HEK293 (cell line): Measurements from ENCODE around the gene VEGFB.

Experiments used
- CTCF ChIA-PET: fragments of 350-600 bp; formaldehyde crosslinking; extraction: SDS; loops from one replicate; lab custom pipeline; 2021; ENCODE audit warnings: antibody characterized with exemption; lab: Yijun Ruan, JAX
- POLR2A ChIA-PET: fragments of 300-600 bp; formaldehyde crosslinking; extraction: SDS; loops from one replicate; lab custom pipeline; 2020; ENCODE audit warnings: antibody characterized with exemption, inconsistent platforms; lab: Yijun Ruan, JAX
- H3K27ac ChIP-seq: fragments of 200-500 bp; sonication (Bioruptor generic); 2 replicates; pipeline ENCODE4 v1.5.1; 2014; ENCODE audit warnings: low read depth, low read length, control low read depth, inconsistent platforms; ENCODE audit errors: extremely low read depth
- H3K36me3 ChIP-seq, 2 experiments: fragments of 200-500 bp in 1 of 2; sonication (Bioruptor generic) in 1 of 2; 1 replicate in 1 of 2; 2 replicates in 1 of 2; pipeline ENCODE4 v1.5.1; 2014 to 2017; ENCODE audit warnings: inconsistent platforms in 2 of 2, low read length in 2 of 2; ENCODE audit not compliant: control insufficient read depth in 2 of 2, insufficient read depth in 1 of 2
- H3K4me1 ChIP-seq: fragments of 200-500 bp; sonication (Bioruptor generic); 2 replicates; pipeline ENCODE4 v1.5.1; 2014; ENCODE audit warnings: mild to moderate bottlenecking, low read length, inconsistent platforms; ENCODE audit not compliant: control insufficient read depth, insufficient read depth
- H3K4me3 ChIP-seq: 2 replicates; pipeline ENCODE4 v1.5.1; 2011; ENCODE audit warnings: low read depth, mild to moderate bottlenecking, control low read depth, low read length, moderate library complexity
- H3K9me3 ChIP-seq: fragments of 200-500 bp; sonication (Bioruptor generic); 2 replicates; pipeline ENCODE4 v1.5.1; 2014; ENCODE audit warnings: low read depth, low read length, inconsistent platforms; ENCODE audit not compliant: control insufficient read depth, insufficient read depth
- GLIS2 ChIP-seq: fragments of 450-650 bp; formaldehyde crosslinking; IDR thresholded peaks from 2 replicates; pipeline ENCODE4 v1.5.1; 2016; ENCODE audit warnings: missing biosample characterization, missing genetic modification characterization
- HOXA7 ChIP-seq: sonication (generic); formaldehyde crosslinking; IDR thresholded peaks from 2 replicates; pipeline ENCODE4 v1.8.1; 2022; ENCODE audit warnings: missing genetic modification reagents, borderline replicate concordance
- HOXC10 ChIP-seq: sonication (generic); formaldehyde crosslinking; IDR thresholded peaks from 2 replicates; pipeline ENCODE4 v1.8.1; 2023; ENCODE audit warnings: mild to moderate bottlenecking, missing genetic modification reagents
- SCRT2 ChIP-seq: fragments of 450-650 bp; formaldehyde crosslinking; IDR thresholded peaks from 2 replicates; pipeline ENCODE4 v1.5.1; 2016; ENCODE audit warnings: missing biosample characterization, missing genetic modification characterization
- ZBTB20 ChIP-seq: fragments of 450-650 bp; formaldehyde crosslinking; IDR thresholded peaks from 2 replicates; pipeline ENCODE4 v1.5.1; 2016; ENCODE audit warnings: missing biosample characterization, missing genetic modification characterization
- ZIC2 ChIP-seq: fragments of 450-650 bp; formaldehyde crosslinking; IDR thresholded peaks from 2 replicates; pipeline ENCODE4 v1.5.1; 2016; ENCODE audit warnings: missing biosample characterization, missing genetic modification characterization
- ZNF112 ChIP-seq: fragments of 450-650 bp; formaldehyde crosslinking; IDR thresholded peaks from 2 replicates; pipeline ENCODE4 v1.5.0; 2017; ENCODE audit warnings: missing biosample characterization, missing genetic modification characterization
- ZNF2 ChIP-seq: fragments of 450-650 bp; formaldehyde crosslinking; IDR thresholded peaks from 2 replicates; pipeline ENCODE4 v1.5.1; 2016; ENCODE audit warnings: missing biosample characterization, missing genetic modification characterization
- ZNF24 ChIP-seq: fragments of 450-650 bp; formaldehyde crosslinking; IDR thresholded peaks from 2 replicates; pipeline ENCODE4 v1.5.1; 2016; ENCODE audit warnings: missing biosample characterization, missing genetic modification characterization
- ZNF324 ChIP-seq: fragments of 450-650 bp; formaldehyde crosslinking; IDR thresholded peaks from 2 replicates; pipeline ENCODE4 v1.5.1; 2016; ENCODE audit warnings: missing biosample characterization, missing genetic modification characterization
- ZNF354C ChIP-seq: fragments of 450-650 bp; formaldehyde crosslinking; IDR thresholded peaks from 2 replicates; pipeline ENCODE4 v1.5.1; 2016; ENCODE audit warnings: missing biosample characterization, missing genetic modification characterization, low read depth, borderline replicate concordance
- ZNF514 ChIP-seq: fragments of 450-650 bp; formaldehyde crosslinking; IDR thresholded peaks from 2 replicates; pipeline ENCODE4 v1.5.1; 2016; ENCODE audit warnings: missing biosample characterization, missing genetic modification characterization
- ZNF529 ChIP-seq: fragments of 450-650 bp; formaldehyde crosslinking; IDR thresholded peaks from 2 replicates; pipeline ENCODE4 v1.5.1; 2017; ENCODE audit warnings: missing genetic modification characterization, missing biosample characterization; ENCODE audit not compliant: insufficient replicate concordance
- ZNF530 ChIP-seq: fragments of 450-650 bp; formaldehyde crosslinking; IDR thresholded peaks from 2 replicates; pipeline ENCODE4 v1.5.1; 2016; ENCODE audit warnings: low read depth, missing biosample characterization, missing genetic modification characterization
- ZNF560 ChIP-seq: fragments of 450-650 bp; formaldehyde crosslinking; IDR thresholded peaks from 2 replicates; pipeline ENCODE4 v1.5.1; 2017; ENCODE audit warnings: missing biosample characterization, missing genetic modification characterization, borderline replicate concordance
- ZNF624 ChIP-seq: fragments of 450-650 bp; formaldehyde crosslinking; IDR thresholded peaks from 2 replicates; pipeline ENCODE4 v1.5.1; 2017; ENCODE audit warnings: missing biosample characterization, missing genetic modification characterization
- ZNF670 ChIP-seq: fragments of 450-650 bp; formaldehyde crosslinking; IDR thresholded peaks from 2 replicates; pipeline ENCODE4 v1.5.1; 2016; ENCODE audit warnings: missing biosample characterization, missing genetic modification characterization, low read depth
- ZNF792 ChIP-seq: fragments of 450-650 bp; formaldehyde crosslinking; IDR thresholded peaks from 2 replicates; pipeline ENCODE4 v1.5.1; 2016; ENCODE audit warnings: missing biosample characterization, missing genetic modification characterization
- ZSCAN16 ChIP-seq: fragments of 450-650 bp; formaldehyde crosslinking; IDR thresholded peaks from 2 replicates; pipeline ENCODE4 v1.5.1; 2016; ENCODE audit warnings: missing biosample characterization, missing genetic modification characterization
- TF ChIP-seq, protein P1 (sequence below): fragments of 450-650 bp; formaldehyde crosslinking; IDR thresholded peaks from 2 replicates; pipeline ENCODE4 v1.5.1; 2016; ENCODE audit warnings: missing biosample characterization, missing genetic modification characterization
- TF ChIP-seq, protein P2 (sequence below): fragments of 450-650 bp; formaldehyde crosslinking; conservative IDR thresholded peaks from 2 replicates; pipeline ENCODE4 v1.5.1; 2016; ENCODE audit warnings: low read depth, missing biosample characterization, missing genetic modification characterization
- TF ChIP-seq, protein P3 (sequence below): fragments of 450-650 bp; formaldehyde crosslinking; IDR thresholded peaks from 2 replicates; pipeline ENCODE4 v1.5.1; 2016; ENCODE audit warnings: missing biosample characterization, missing genetic modification characterization, borderline replicate concordance
- TF ChIP-seq, protein P4 (sequence below): fragments of 450-650 bp; formaldehyde crosslinking; IDR thresholded peaks from 2 replicates; pipeline ENCODE4 v1.5.1; 2016; ENCODE audit warnings: missing biosample characterization, missing genetic modification characterization
- TF ChIP-seq, protein P5 (sequence below): fragments of 450-650 bp; formaldehyde crosslinking; IDR thresholded peaks from 2 replicates; pipeline ENCODE4 v1.5.1; 2016; ENCODE audit warnings: missing biosample characterization, missing genetic modification characterization
- TF ChIP-seq, protein P6 (sequence below): fragments of 450-650 bp; formaldehyde crosslinking; IDR thresholded peaks from 2 replicates; pipeline ENCODE4 v1.5.1; 2017; ENCODE audit warnings: missing biosample characterization, missing genetic modification characterization

VEGFB gene

DNA sequence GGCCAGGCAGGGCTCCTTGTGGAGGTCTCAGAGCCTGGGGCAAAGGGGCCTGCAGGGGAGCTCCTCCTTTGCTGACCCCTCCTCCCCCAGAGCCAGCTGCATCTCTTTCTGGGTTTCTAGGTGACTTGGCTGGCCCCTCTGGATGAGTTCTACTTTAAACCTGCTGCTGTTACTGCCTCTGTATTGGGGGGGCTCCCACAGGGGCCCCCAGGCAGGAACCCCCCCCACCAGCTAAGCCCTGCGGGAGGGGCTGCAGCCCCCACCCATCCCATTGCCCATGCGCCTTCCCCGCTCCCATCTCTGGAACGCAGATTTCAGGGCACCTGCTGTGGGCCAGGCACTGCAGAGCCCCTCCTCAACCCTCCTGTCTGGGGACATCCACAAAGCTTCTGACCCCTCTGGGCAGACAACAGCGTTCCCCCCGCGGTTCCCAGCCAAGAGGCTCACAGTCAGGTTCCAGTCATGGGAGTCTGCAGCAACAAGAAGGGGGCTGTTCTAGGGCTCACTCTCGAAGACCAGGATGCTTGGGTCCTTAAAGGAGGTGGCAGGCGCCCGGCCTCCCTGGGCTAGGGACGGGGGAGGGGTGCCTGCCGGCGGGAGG lies 16.1 kb downstream of the VEGFB start:
- ChIA-PET CTCF (interaction anchor here (0.6 to 3.6 kb wide), 19 partner anchors 8 to 227 kb away, joined by 3 to 48 read pairs (median 4); partner anchors contain the start of genes BAD, CATSPERZ and FKBP2), POLR2A (interaction anchor here (1.2 to 4.2 kb wide), 3 partner anchors 9 to 67 kb away, joined by 4 to 52 read pairs (median 8); partner anchors contain the start of genes FKBP2 and PRDX5)
- H3K36me3 ChIP-seq = peaks cover 0 to 15% of the 10 kb centered on the region in 2 experiments; a peak in 1 of 3 replicates
- H3K4me3 ChIP-seq = peak overlapping the region; percentile 48
- H3K4me1 ChIP-seq = peaks cover 10% of the 10 kb centered on the region
- no peaks in the 10 kb centered on the region for H3K9me3 ChIP-seq
- H3K27ac ChIP-seq = no peak overlapping the region; the same call in 1 of the 2 replicates
- TF ChIP-seq ZNF2 = no peak
- TF ChIP-seq ZSCAN16 (tag by site-specific recombination) = no peak
- TF ChIP-seq, protein P1, sequence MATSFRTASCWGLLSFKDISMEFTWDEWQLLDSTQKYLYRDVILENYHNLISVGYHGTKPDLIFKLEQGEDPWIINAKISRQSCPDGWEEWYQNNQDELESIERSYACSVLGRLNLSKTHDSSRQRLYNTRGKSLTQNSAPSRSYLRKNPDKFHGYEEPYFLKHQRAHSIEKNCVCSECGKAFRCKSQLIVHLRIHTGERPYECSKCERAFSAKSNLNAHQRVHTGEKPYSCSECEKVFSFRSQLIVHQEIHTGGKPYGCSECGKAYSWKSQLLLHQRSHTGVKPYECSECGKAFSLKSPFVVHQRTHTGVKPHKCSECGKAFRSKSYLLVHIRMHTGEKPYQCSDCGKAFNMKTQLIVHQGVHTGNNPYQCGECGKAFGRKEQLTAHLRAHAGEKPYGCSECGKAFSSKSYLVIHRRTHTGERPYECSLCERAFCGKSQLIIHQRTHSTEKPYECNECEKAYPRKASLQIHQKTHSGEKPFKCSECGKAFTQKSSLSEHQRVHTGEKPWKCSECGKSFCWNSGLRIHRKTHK (tag by site-specific recombination) = no peak
- peak; percentile 69 for TF ChIP-seq ZBTB20 (tag by site-specific recombination)
- TF ChIP-seq ZNF324 (tag by site-specific recombination) = no peak
- peak; percentile 94; the same call in 1 of the 2 replicates for TF ChIP-seq GLIS2
- TF ChIP-seq ZNF529 = no peak
- TF ChIP-seq SCRT2 (tag by site-specific recombination) = no peak
- TF ChIP-seq, protein P2, sequence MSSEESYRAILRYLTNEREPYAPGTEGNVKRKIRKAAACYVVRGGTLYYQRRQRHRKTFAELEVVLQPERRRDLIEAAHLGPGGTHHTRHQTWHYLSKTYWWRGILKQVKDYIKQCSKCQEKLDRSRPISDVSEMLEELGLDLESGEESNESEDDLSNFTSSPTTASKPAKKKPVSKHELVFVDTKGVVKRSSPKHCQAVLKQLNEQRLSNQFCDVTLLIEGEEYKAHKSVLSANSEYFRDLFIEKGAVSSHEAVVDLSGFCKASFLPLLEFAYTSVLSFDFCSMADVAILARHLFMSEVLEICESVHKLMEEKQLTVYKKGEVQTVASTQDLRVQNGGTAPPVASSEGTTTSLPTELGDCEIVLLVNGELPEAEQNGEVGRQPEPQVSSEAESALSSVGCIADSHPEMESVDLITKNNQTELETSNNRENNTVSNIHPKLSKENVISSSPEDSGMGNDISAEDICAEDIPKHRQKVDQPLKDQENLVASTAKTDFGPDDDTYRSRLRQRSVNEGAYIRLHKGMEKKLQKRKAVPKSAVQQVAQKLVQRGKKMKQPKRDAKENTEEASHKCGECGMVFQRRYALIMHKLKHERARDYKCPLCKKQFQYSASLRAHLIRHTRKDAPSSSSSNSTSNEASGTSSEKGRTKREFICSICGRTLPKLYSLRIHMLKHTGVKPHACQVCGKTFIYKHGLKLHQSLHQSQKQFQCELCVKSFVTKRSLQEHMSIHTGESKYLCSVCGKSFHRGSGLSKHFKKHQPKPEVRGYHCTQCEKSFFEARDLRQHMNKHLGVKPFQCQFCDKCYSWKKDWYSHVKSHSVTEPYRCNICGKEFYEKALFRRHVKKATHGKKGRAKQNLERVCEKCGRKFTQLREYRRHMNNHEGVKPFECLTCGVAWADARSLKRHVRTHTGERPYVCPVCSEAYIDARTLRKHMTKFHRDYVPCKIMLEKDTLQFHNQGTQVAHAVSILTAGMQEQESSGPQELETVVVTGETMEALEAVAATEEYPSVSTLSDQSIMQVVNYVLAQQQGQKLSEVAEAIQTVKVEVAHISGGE (tag by site-specific recombination) = no peak
- TF ChIP-seq, protein P3, sequence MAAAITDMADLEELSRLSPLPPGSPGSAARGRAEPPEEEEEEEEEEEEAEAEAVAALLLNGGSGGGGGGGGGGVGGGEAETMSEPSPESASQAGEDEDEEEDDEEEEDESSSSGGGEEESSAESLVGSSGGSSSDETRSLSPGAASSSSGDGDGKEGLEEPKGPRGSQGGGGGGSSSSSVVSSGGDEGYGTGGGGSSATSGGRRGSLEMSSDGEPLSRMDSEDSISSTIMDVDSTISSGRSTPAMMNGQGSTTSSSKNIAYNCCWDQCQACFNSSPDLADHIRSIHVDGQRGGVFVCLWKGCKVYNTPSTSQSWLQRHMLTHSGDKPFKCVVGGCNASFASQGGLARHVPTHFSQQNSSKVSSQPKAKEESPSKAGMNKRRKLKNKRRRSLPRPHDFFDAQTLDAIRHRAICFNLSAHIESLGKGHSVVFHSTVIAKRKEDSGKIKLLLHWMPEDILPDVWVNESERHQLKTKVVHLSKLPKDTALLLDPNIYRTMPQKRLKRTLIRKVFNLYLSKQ (tag by site-specific recombination) = no peak
- no peak for TF ChIP-seq ZNF354C (tag by site-specific recombination)
- TF ChIP-seq, protein P4, sequence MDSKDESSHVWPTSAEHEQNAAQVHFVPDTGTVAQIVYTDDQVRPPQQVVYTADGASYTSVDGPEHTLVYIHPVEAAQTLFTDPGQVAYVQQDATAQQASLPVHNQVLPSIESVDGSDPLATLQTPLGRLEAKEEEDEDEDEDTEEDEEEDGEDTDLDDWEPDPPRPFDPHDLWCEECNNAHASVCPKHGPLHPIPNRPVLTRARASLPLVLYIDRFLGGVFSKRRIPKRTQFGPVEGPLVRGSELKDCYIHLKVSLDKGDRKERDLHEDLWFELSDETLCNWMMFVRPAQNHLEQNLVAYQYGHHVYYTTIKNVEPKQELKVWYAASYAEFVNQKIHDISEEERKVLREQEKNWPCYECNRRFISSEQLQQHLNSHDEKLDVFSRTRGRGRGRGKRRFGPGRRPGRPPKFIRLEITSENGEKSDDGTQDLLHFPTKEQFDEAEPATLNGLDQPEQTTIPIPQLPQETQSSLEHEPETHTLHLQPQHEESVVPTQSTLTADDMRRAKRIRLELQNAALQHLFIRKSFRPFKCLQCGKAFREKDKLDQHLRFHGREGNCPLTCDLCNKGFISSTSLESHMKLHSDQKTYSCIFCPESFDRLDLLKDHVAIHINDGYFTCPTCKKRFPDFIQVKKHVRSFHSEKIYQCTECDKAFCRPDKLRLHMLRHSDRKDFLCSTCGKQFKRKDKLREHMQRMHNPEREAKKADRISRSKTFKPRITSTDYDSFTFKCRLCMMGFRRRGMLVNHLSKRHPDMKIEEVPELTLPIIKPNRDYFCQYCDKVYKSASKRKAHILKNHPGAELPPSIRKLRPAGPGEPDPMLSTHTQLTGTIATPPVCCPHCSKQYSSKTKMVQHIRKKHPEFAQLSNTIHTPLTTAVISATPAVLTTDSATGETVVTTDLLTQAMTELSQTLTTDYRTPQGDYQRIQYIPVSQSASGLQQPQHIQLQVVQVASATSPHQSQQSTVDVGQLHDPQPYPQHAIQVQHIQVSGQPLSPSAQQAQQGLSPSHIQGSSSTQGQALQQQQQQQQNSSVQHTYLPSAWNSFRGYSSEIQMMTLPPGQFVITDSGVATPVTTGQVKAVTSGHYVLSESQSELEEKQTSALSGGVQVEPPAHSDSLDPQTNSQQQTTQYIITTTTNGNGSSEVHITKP (tag by site-specific recombination) = no peak
- no peak for TF ChIP-seq HOXA7 (CRISPR knock-in tag)
- TF ChIP-seq ZNF792 (tag by site-specific recombination) = no peak
- TF ChIP-seq, protein P5, sequence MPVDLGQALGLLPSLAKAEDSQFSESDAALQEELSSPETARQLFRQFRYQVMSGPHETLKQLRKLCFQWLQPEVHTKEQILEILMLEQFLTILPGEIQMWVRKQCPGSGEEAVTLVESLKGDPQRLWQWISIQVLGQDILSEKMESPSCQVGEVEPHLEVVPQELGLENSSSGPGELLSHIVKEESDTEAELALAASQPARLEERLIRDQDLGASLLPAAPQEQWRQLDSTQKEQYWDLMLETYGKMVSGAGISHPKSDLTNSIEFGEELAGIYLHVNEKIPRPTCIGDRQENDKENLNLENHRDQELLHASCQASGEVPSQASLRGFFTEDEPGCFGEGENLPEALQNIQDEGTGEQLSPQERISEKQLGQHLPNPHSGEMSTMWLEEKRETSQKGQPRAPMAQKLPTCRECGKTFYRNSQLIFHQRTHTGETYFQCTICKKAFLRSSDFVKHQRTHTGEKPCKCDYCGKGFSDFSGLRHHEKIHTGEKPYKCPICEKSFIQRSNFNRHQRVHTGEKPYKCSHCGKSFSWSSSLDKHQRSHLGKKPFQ = no peak
- TF ChIP-seq ZNF24 = no peak
- TF ChIP-seq ZIC2 = peak; percentile 77
- TF ChIP-seq HOXC10 (CRISPR knock-in tag) = no peak
- TF ChIP-seq, protein P6, sequence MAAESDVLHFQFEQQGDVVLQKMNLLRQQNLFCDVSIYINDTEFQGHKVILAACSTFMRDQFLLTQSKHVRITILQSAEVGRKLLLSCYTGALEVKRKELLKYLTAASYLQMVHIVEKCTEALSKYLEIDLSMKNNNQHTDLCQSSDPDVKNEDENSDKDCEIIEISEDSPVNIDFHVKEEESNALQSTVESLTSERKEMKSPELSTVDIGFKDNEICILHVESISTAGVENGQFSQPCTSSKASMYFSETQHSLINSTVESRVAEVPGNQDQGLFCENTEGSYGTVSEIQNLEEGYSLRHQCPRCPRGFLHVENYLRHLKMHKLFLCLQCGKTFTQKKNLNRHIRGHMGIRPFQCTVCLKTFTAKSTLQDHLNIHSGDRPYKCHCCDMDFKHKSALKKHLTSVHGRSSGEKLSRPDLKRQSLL (tag by site-specific recombination) = no peak
- TF ChIP-seq ZNF112 (tag by site-specific recombination) = no peak
- no peak for TF ChIP-seq ZNF560 (tag by site-specific recombination)
- TF ChIP-seq ZNF624 (tag by site-specific recombination) = no peak
- TF ChIP-seq ZNF530 = no peak
- no peak for TF ChIP-seq ZNF514 (tag by site-specific recombination)
- TF ChIP-seq ZNF670 = no peak
